HepG2 (cell line): ENCODE results near the gene RASL10B. TPM values are rescaled to one million over a fixed set of nuclear protein-coding genes. Genes with fewer than 3 reads are reported as not detected.

Source experiments
- ATAC-seq: fragments of 200-7000 bp; cut with Tn5 transposase; 3 replicates; pipeline ENCODE4 v1.9.1; 2020; ENCODE audit warnings: mild to moderate bottlenecking, moderate library complexity
- BruUV-seq: library from RNA; stranded (reverse); fragments of 400-500 nt; replicated peaks from 2 replicates; lab custom pipeline; 2021; lab: Mats Ljungman, UMichigan
- CTCF ChIA-PET: fragments of 300-600 bp; formaldehyde crosslinking; extraction: SDS; loops from one replicate; lab custom pipeline; 2021; ENCODE audit warnings: low total read pairs, inconsistent platforms, low intra/inter-chr PET ratio; lab: Yijun Ruan, JAX
- POLR2A ChIA-PET: fragments of 350-600 bp; sonication (Branson Sonifier 250); formaldehyde crosslinking; loops from one replicate; lab custom pipeline; 2020; ENCODE audit warnings: antibody characterized with exemption, inconsistent platforms; lab: Yijun Ruan, JAX
- DNase-seq: peaks from one replicate; pipeline ENCODE4 v3.0.0-alpha.2; 2015; ENCODE audit warnings: low spot score
- FAIRE-seq: peaks from 3 replicates; lab custom pipeline; 2011; peaks lifted over from hg19 to GRCh38; lab: Jason Lieb, UNC
- H2AFZ ChIP-seq: one replicate; pipeline ENCODE4 v1.6.1; 2011; ENCODE audit warnings: low read length, inconsistent platforms
- H3K27ac ChIP-seq: fragments of 300-600 bp; 3 replicates; pipeline ENCODE4 v1.8.0; 2011; ENCODE audit warnings: mixed run types, mild to moderate bottlenecking, mixed read lengths, low read length, inconsistent platforms; ENCODE audit not compliant: insufficient read depth; ENCODE audit errors: extremely low read length
- H3K27me3 ChIP-seq, 2 experiments: fragments of 200-600 bp in 1 of 2; 2 replicates in 1 of 2; 3 replicates in 1 of 2; pipeline versions ENCODE4 v1.6.0 to v1.8.0; 2011; ENCODE audit warnings: low read length in 2 of 2, mild to moderate bottlenecking in 2 of 2, moderate library complexity in 2 of 2, inconsistent platforms in 1 of 2; ENCODE audit not compliant: insufficient read depth in 2 of 2, control insufficient read depth in 1 of 2
- H3K36me3 ChIP-seq, 2 experiments: fragments of 200-600 bp in 1 of 2; replicated peaks in 1 of 2; 2 replicates in 1 of 2; 3 replicates in 1 of 2; pipeline versions ENCODE4 v1.5.1 to v1.8.0; 2011; ENCODE audit warnings: low read length in 2 of 2, inconsistent platforms in 1 of 2; ENCODE audit not compliant: insufficient read depth in 2 of 2, control insufficient read depth in 1 of 2
- H3K4me1 ChIP-seq: 2 replicates; pipeline ENCODE4 v1.5.1; 2012; ENCODE audit warnings: low read length, inconsistent platforms; ENCODE audit not compliant: insufficient read depth
- H3K4me2 ChIP-seq: 2 replicates; pipeline ENCODE4 v1.6.0; 2011; ENCODE audit warnings: low read depth, low read length, inconsistent platforms
- H3K4me3 ChIP-seq, 3 experiments: fragments of 200-600 bp in 1 of 3; sonication (generic), shearing (Covaris generic) in 1 of 3; replicated peaks in 1 of 3; 2 replicates each; pipeline ENCODE4 v1.5.1; 2011 to 2016; ENCODE audit warnings: low read length in 3 of 3, inconsistent platforms in 2 of 3, low read depth in 2 of 3, mild to moderate bottlenecking in 2 of 3, control low read depth in 1 of 3, mixed read lengths in 1 of 3; ENCODE audit not compliant: insufficient read depth in 1 of 3
- H3K79me2 ChIP-seq: one replicate; pipeline ENCODE4 v1.6.1; 2011; ENCODE audit warnings: low read length, inconsistent platforms; ENCODE audit not compliant: insufficient read depth
- H3K9ac ChIP-seq: 2 replicates; pipeline ENCODE4 v1.6.0; 2011; ENCODE audit warnings: mild to moderate bottlenecking, low read depth, low read length, inconsistent platforms; ENCODE audit not compliant: insufficient read depth
- H3K9me3 ChIP-seq: 2 replicates; pipeline ENCODE4 v1.5.1; 2012; ENCODE audit warnings: mild to moderate bottlenecking, low read length
- H4K20me1 ChIP-seq: 2 replicates; pipeline ENCODE4 v1.6.0; 2011; ENCODE audit warnings: inconsistent platforms, mild to moderate bottlenecking, low read length, moderate library complexity; ENCODE audit not compliant: insufficient read depth
- ADNP ChIP-seq: sonication (generic); formaldehyde crosslinking; IDR thresholded peaks from 2 replicates; pipeline ENCODE4 v1.4.0; 2020; ENCODE audit warnings: missing genetic modification reagents
- FOXC1 ChIP-seq: sonication (generic); formaldehyde crosslinking; IDR thresholded peaks from 2 replicates; pipeline ENCODE4 v1.8.0; 2022; ENCODE audit warnings: mild to moderate bottlenecking, missing genetic modification reagents, borderline replicate concordance
- HNRNPK ChIP-seq: fragments of 200-400 bp; formaldehyde crosslinking; IDR thresholded peaks from 2 replicates; pipeline ENCODE4 v1.6.1; 2018; ENCODE audit warnings: low read length, low read depth, moderate library complexity, mild to moderate bottlenecking; ENCODE audit not compliant: poor library complexity, severe bottlenecking
- WGBS: methylation state at CpG from one replicate; pipeline ENCODE4 v1.1.6; 2017; ENCODE audit warnings: low lambda C conversion rate; 5-methylcytosine and 5-hydroxymethylcytosine counted together
- in situ Hi-C: cut with HindIII; loops from 2 replicates; pipeline ENCODE4 v1.10.0; 2017; ENCODE audit warnings: low pct_unique_long_range_greater_than_20kb; ENCODE audit not compliant: extremely low pct_ligation_motif_present
- intact Hi-C: fragments of 100-400 bp; cut with micrococcal nuclease; formaldehyde crosslinking; loops from one replicate; pipeline ENCODE4 v1.10.0; 2022; ENCODE audit not compliant: unreplicated experiment
- polyA plus RNA-seq, 8 experiments: library from polyadenylated mRNA; depleted of rRNA in 3 of 8; stranded (reverse) in 7 of 8; unstranded in 1 of 8; fragments of >200 nt; fragmentation: Illumina TruSeq in 4 of 8; extraction: Trizol in 4 of 8; gene quantifications; 2 replicates each; pipeline versions ENCODE4 v1.2.1 to v1.2.3, GENCODE V29; 2011 to 2016; ENCODE audit warnings: low read depth in 4 of 8, missing spikeins in 1 of 8, mixed read lengths in 1 of 8; ENCODE audit not compliant: insufficient read depth in 1 of 8
- total RNA-seq, 5 experiments: library from RNA; depleted of rRNA; stranded (reverse); fragments of >200 nt; fragmentation: Illumina TruSeq; extraction: Trizol; gene quantifications; 2 replicates each; pipeline ENCODE4 v1.2.3, GENCODE V29; 2016; ENCODE audit warnings: low read depth in 1 of 5
- TF ChIP-seq, protein P1 (sequence below): sonication (generic); formaldehyde crosslinking; IDR thresholded peaks from 2 replicates; pipeline ENCODE4 v1.9.0; 2021; ENCODE audit warnings: missing genetic modification reagents, mild to moderate bottlenecking, borderline replicate concordance
- TF ChIP-seq, protein P2 (sequence below): sonication (generic); formaldehyde crosslinking; IDR thresholded peaks from 2 replicates; pipeline ENCODE4 v1.8.0; 2022; ENCODE audit warnings: mild to moderate bottlenecking, missing genetic modification reagents, borderline replicate concordance

The RASL10B gene
- total and polyA plus RNA-seq, 2 of the 13 experiments (the other 11 are each of a cell fraction or from before 2014, with no cell fraction given): 8.8 to 11.0 TPM

DNA sequence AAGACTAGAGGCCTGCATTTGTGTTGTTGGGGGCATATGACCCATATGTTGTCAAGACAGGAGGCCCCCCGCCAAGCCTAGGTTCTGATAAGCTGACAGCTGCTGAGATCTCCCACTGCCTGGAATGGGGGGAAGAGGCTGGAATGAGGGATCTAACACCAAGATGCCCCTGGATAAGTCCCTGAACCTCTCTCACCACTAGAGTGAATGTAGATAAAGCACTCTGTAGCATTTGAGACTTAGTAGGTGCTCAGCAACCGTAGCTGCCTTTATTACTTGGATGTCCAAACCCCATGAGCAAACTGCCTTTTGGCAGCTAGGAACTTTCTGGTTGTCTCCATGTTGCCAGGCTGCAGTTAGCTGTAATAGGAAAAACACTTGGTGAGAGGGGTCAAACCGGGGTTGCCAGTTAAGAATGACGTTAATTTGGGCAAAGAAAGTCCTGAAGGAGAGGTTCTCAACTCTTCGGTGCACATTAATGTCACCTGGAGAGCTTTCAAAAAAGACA lies 4.4 kb upstream of the RASL10B start:
- intact Hi-C loops (no loop called here), in situ Hi-C loops (loop anchor here (25.0 kb wide), 1 partner anchor 415 kb away; no protein-coding TSS in a partner anchor)
- POLR2A ChIA-PET: no interaction called here
- 95% methylated on average over 4 of the region's 5 CpGs for WGBS
- Histone ChIP-seq H3K79me2 (no peaks in the 10 kb centered on the region), H2AFZ (no peak overlapping the region), H3K9me3 (no peaks in the 10 kb centered on the region), H4K20me1 (no peaks in the 10 kb centered on the region), H3K4me3 (no peak overlapping the region), H3K36me3 (peaks cover 10 to 31% of the 10 kb centered on the region in 2 experiments; a peak in 4 of 5 replicates), H3K4me2 (no peak overlapping the region), H3K27ac (no peak overlapping the region), H3K9ac (no peak overlapping the region), H3K4me1 (peaks cover 29% of the 10 kb centered on the region), H3K27me3 (no peaks in the 10 kb centered on the region)
- DNase-seq: no peak
- BruUV-seq: no TSS peak
- FAIRE-seq: no peak
- CTCF ChIA-PET: no interaction called here
- TF ChIP-seq, protein P1, sequence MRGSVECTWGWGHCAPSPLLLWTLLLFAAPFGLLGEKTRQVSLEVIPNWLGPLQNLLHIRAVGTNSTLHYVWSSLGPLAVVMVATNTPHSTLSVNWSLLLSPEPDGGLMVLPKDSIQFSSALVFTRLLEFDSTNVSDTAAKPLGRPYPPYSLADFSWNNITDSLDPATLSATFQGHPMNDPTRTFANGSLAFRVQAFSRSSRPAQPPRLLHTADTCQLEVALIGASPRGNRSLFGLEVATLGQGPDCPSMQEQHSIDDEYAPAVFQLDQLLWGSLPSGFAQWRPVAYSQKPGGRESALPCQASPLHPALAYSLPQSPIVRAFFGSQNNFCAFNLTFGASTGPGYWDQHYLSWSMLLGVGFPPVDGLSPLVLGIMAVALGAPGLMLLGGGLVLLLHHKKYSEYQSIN (CRISPR knock-in tag): no peak
- TF ChIP-seq ADNP (CRISPR knock-in tag) (no peak), FOXC1 (CRISPR knock-in tag) (no peak), HNRNPK (no peak)
- TF ChIP-seq, protein P2, sequence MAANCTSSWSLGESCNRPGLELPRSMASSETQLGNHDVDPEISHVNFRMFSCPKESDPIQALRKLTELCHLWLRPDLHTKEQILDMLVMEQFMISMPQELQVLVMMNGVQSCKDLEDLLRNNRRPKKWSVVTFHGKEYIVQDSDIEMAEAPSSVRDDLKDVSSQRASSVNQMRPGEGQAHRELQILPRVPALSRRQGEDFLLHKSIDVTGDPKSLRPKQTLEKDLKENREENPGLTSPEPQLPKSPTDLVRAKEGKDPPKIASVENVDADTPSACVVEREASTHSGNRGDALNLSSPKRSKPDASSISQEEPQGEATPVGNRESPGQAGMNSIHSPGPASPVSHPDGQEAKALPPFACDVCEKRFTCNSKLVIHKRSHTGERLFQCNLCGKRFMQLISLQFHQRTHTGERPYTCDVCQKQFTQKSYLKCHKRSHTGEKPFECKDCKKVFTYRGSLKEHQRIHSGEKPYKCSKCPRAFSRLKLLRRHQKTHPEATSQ (CRISPR knock-in tag): no peak
- TF ChIP-seq, all 625 proteins: peak for 0
- no peak for ATAC-seq
